Muscle layer of colon (tissue), 2 donors: Measurements from ENCODE around the gene BTN3A1.
"Not testable (repeated sequence)": the region's sequence is repeated elsewhere in the genome, so short reads cannot be mapped to it uniquely, and the experiment has no call there.

Source experiments
- H3K27ac ChIP-seq: one replicate; pipeline ENCODE4 v1.7.0; 2013; ENCODE audit warnings: low read depth, mild to moderate bottlenecking, low read length, moderate library complexity
- H3K27me3 ChIP-seq, 2 donors: one replicate each; pipeline ENCODE4 v1.7.0; 2013; ENCODE audit warnings: low read length in 2 of 2, mild to moderate bottlenecking in 2 of 2; ENCODE audit not compliant: insufficient read depth in 2 of 2, control insufficient read depth in 1 of 2
- H3K36me3 ChIP-seq: one replicate; pipeline ENCODE4 v1.7.0; 2013; ENCODE audit warnings: mild to moderate bottlenecking, low read length; ENCODE audit not compliant: insufficient read depth
- H3K4me1 ChIP-seq: one replicate; pipeline ENCODE4 v1.7.0; 2013; ENCODE audit warnings: mild to moderate bottlenecking, low read length; ENCODE audit not compliant: insufficient read depth
- H3K4me3 ChIP-seq, 2 donors: one replicate each; pipeline ENCODE4 v1.7.0; 2013; ENCODE audit warnings: low read length in 2 of 2, low read depth in 1 of 2, mild to moderate bottlenecking in 1 of 2, moderate library complexity in 1 of 2
- H3K9ac ChIP-seq: one replicate; pipeline ENCODE4 v1.7.0; 2013; ENCODE audit warnings: low read length
- H3K9me3 ChIP-seq: one replicate; pipeline ENCODE4 v1.7.0; 2013; ENCODE audit warnings: mild to moderate bottlenecking, low read length
- donor health status: abdominal sarcoma.
- donor health status: Adenocarcinoma of cecum.

The BTN3A1 gene

DNA sequence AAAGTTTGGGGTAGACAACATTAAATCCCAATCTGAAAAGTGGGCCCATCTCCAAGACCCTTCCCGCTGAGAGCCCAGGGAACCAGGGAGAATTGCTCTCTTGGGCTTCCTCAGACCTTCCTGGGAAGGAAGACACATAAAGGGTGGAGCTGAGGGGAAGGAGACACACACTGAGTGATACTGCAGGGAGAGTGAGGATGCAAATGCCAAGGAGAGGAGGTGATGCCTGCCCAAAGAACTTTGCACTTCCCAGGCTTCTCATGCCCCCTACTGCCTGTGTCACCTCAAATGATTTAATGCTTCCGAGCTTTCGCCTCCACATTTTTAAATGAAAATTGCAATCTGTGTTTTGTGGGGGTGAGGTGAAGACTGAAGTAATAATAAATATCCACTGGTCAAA is 48.2 kb downstream of the BTN3A1 start:
- H3K4me1 ChIP-seq = no peaks in the 10 kb centered on the region
- no peaks in the 10 kb centered on the region for H3K9me3 ChIP-seq
- no peak overlapping the region for H3K9ac ChIP-seq
- H3K4me3 ChIP-seq = no peak overlapping the region
- H3K36me3 ChIP-seq = peaks cover 17% of the 10 kb centered on the region
- no peak overlapping the region for H3K27ac ChIP-seq
- H3K27me3 ChIP-seq = no peaks in the 10 kb centered on the region

- Histone ChIP-seq H3K9me3 (no peaks in the 10 kb centered on the region), H3K27me3 (no peaks in the 10 kb centered on the region), H3K4me1 (peaks cover 8% of the 10 kb centered on the region), H3K27ac (no peak overlapping the region), H3K9ac (no peak overlapping the region), H3K36me3 (peaks cover 10% of the 10 kb centered on the region), H3K4me3 (no peak overlapping the region)
These were observed 50.7 kb downstream of the BTN3A1 start for GRCh38 chr6:26452631-26453235.

DNA sequence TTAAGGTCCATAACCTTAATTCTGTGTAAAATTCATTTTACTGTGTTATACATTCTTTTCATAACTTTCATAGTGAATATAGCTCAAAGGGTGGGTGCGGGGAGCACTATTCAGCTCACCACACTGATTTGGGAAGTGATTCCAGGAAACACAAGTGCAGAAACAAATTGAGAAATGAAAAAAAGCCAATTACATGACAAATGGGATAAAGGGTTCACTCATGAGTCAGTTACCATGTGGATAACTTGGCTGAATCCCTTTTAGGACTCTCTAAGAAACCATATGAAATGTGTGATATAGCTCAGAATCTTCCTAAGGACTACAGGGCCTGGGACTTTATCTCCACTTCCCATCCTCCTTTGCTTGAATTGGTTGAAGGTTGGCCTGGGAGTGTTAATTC is 52.6 kb downstream of the BTN3A1 start:
- H3K36me3 ChIP-seq = peaks cover 6% of the 10 kb centered on the region
- no peak overlapping the region for H3K4me3 ChIP-seq
- peaks cover 17% of the 10 kb centered on the region for H3K4me1 ChIP-seq
- no peaks in the 10 kb centered on the region for H3K27me3 ChIP-seq
- H3K9ac ChIP-seq = no peak overlapping the region
- no peaks in the 10 kb centered on the region for H3K9me3 ChIP-seq
- no peak overlapping the region for H3K27ac ChIP-seq

DNA sequence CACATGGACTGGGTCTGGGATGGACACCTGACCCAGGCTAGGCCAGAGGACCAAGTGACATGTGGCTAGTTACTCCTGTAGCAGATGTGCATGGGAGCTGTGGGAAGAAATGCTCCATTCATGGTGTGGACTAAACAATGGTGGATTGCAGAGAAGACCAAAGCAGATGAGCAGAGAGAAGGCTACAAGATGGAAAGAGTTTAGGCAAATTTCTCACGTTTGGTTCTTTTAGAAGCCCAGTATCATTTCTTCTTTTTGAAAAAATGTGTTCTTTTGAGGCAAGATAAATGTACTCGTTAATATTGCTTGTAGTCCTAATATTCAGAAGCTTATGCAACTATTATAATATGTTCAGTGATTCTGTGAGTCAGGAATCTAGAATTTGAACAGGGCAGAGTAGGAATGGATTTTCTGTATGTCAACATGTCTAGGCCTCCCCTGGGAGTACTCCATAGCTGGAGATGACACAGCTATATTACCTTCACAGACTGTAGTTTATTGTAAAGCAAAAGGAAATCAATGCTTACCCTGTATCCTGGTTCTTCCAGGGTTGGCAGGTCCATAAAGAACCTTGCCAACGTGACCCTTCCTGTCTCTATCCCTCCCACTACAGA is 53.4 kb downstream of the BTN3A1 start:
- H3K27me3 ChIP-seq = no peaks in the 10 kb centered on the region
- H3K27ac ChIP-seq = no peak overlapping the region
- H3K9ac ChIP-seq = no peak overlapping the region
- no peak overlapping the region for H3K4me3 ChIP-seq
- H3K4me1 ChIP-seq = peaks cover 25% of the 10 kb centered on the region
- H3K9me3 ChIP-seq = no peaks in the 10 kb centered on the region
- peaks cover 14% of the 10 kb centered on the region for H3K36me3 ChIP-seq

GRCh38 chr6:26457264-26457805 is 55.3 kb downstream of the BTN3A1 start:
- Histone ChIP-seq H3K36me3 (peaks cover 17% of the 10 kb centered on the region), H3K27ac (peak overlapping the region; percentile 92), H3K4me3 (peak overlapping the region; percentile 89 to 94), H3K4me1 (peaks cover 41% of the 10 kb centered on the region), H3K9me3 (no peaks in the 10 kb centered on the region), H3K9ac (peak overlapping the region; percentile 83), H3K27me3 (no peaks in the 10 kb centered on the region)

- H3K36me3 ChIP-seq = peaks cover 25% of the 10 kb centered on the region
- H3K9ac ChIP-seq = peak within 1 kb of the TSS; percentile 83
- no peaks in the 10 kb centered on the region for H3K27me3 ChIP-seq
- H3K4me3 ChIP-seq = peak within 1 kb of the TSS; percentile 89 to 94
- peak within 1 kb of the TSS; percentile 92 for H3K27ac ChIP-seq
- H3K4me1 ChIP-seq = peaks cover 41% of the 10 kb centered on the region
- H3K9me3 ChIP-seq = no peaks in the 10 kb centered on the region
These were observed 56.0 kb downstream of the BTN3A1 start, which contains the start of gene BTN2A1 for GRCh38 chr6:26457806-26458688. Gene BTN2A1 (plus strand): TSS chr6:26457955. CDS start chr6:26458637, 682 bp downstream.

DNA sequence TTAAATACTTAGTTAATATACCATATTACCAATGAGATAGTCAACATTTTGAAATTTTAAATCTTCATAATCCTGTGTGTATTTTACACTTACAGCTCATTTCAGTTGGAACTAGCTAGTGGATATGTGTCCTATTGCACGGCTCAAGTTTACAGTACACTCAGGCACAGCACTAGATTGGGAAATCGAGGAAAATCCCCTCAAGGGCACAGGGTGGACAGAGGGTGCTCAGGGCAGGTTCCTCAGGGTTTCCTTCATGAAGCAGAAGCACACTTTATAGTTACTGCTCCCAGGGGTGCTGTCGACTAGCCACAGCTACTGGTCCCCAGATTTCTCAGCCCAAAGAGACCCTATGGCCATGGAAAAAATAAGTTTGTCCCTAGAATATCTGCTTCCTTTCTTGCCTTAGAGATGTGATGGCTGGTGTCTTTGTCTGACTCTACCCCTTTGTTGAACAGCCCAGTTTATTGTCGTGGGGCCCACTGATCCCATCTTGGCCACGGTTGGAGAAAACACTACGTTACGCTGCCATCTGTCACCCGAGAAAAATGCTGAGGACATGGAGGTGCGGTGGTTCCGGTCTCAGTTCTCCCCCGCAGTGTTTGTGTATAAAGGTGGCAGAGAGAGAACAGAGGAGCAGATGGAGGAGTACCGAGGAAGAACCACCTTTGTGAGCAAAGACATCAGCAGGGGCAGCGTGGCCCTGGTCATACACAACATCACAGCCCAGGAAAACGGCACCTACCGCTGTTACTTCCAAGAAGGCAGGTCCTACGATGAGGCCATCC is 57.1 kb downstream of the BTN3A1 start:
- no peak overlapping the region for H3K9ac ChIP-seq

GRCh38 chr6:26461353-26461752 is 59.3 kb downstream of the BTN3A1 start:
- not testable (repeated sequence) for H3K27me3 ChIP-seq, H3K27ac ChIP-seq, H3K9ac ChIP-seq, H3K9me3 ChIP-seq
- Histone ChIP-seq H3K4me3 (peak overlapping the region in 1 of 2 donors; percentile 6), H3K4me1 (peaks cover 41% of the 10 kb centered on the region), H3K36me3 (peaks cover 58% of the 10 kb centered on the region)

More for the DNA sequence above, 57.1 kb downstream of the BTN3A1 start:
- Histone ChIP-seq H3K27me3 (no peaks in the 10 kb centered on the region), H3K4me1 (peaks cover 41% of the 10 kb centered on the region), H3K36me3 (peaks cover 36% of the 10 kb centered on the region), H3K9me3 (no peaks in the 10 kb centered on the region), H3K4me3 (peak overlapping the region in 1 of 2 donors; percentile 6), H3K27ac (no peak overlapping the region)

DNA sequence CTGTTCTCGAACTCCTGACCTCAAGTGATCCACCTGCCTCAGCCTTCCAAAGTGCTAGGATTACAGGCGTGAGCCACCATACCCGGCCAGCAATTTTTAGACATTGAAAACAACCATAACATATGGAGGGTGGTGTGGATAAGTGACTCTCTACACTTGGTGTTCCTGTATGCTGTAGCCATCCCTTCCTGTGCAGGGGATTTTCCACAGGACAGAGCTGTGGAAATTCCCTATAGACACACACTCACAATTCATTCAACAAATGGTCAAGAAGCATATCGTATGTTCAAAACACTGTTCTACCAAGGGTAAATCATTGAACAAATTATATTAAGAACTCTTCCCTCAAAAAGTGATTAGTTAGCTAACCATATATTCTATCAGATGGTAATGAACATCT is 61.9 kb downstream of the BTN3A1 start:
- Histone ChIP-seq H3K9me3 (no peaks in the 10 kb centered on the region), H3K36me3 (peaks cover 84% of the 10 kb centered on the region), H3K27ac (no peak overlapping the region), H3K9ac (no peak overlapping the region), H3K4me3 (no peak overlapping the region), H3K27me3 (no peaks in the 10 kb centered on the region), H3K4me1 (peaks cover 30% of the 10 kb centered on the region)

DNA sequence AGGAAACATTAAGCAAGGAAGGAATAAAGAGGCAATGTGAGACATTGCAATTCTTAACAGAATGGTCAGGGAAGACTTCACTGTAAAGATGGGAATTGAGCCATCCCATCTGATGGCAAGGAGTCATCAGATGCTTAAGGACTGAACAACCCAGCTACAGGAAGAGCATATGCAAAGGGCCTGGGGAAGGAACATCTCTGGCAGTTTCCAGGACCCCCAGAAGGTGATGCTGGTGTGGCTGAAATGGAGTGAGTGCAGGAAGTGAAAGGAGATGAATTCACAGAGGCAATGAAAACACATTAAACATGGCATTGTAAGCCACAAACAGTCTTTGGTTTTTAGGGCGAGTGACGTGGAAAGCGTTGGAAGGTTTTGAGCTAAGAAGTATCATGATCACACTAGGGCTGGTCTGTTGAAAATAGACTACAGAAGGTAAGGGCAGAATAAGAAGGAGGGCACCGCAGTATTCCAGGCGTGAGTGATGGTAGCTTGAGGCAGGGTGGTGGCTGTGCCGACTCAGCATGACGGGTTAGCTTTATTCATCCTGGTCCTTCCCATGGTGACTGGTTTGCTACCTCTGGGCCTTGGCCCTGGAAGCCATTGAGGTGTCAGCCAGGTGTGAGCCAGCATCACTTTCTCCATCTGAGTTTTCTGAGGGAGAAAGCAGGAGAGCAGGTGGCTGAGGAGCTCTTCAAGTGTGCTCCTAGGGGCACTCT is 62.5 kb downstream of the BTN3A1 start:
- Histone ChIP-seq H3K4me3 (no peak overlapping the region), H3K9me3 (no peaks in the 10 kb centered on the region), H3K36me3 (peaks cover 80% of the 10 kb centered on the region), H3K4me1 (peaks cover 25% of the 10 kb centered on the region), H3K9ac (no peak overlapping the region), H3K27me3 (no peaks in the 10 kb centered on the region), H3K27ac (no peak overlapping the region)
